Measurements from ENCODE around the gene WDR43. TPM values are rescaled to one million over a fixed set of nuclear protein-coding genes. Genes with fewer than 3 reads are reported as not detected.

The WDR43 gene
- total RNA-seq, 4 donors from 2014 or later: 25.3 to 43.7 (median 30.4) TPM

DNA sequence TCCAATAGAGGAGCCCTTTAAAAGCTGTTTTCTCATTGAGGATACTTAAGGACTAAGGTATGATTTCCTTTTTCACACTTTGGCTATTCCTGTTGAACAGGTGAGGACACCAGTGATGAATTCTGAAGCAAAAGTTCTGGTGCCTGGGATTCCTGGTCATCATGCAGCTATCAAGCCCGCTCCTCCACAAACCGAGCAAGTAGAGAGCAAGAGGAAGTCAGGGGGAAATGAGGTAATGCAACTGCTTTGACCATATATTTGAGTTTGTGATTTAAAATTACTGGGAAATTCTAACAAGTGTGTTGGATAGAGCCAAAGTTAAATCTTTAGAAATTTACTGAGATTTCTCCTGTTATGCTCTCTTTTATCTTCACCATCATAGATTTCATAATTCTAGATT, 33.0 kb downstream of the WDR43 start:
- H3K27ac ChIP-seq: no peak overlapping the region
- no peak for TF ChIP-seq POLR2A (IDR thresholded peaks at IDR 0.05)
- TF ChIP-seq, protein P1, sequence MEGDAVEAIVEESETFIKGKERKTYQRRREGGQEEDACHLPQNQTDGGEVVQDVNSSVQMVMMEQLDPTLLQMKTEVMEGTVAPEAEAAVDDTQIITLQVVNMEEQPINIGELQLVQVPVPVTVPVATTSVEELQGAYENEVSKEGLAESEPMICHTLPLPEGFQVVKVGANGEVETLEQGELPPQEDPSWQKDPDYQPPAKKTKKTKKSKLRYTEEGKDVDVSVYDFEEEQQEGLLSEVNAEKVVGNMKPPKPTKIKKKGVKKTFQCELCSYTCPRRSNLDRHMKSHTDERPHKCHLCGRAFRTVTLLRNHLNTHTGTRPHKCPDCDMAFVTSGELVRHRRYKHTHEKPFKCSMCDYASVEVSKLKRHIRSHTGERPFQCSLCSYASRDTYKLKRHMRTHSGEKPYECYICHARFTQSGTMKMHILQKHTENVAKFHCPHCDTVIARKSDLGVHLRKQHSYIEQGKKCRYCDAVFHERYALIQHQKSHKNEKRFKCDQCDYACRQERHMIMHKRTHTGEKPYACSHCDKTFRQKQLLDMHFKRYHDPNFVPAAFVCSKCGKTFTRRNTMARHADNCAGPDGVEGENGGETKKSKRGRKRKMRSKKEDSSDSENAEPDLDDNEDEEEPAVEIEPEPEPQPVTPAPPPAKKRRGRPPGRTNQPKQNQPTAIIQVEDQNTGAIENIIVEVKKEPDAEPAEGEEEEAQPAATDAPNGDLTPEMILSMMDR (IDR thresholded peaks at IDR 0.05): no peak
- peaks cover 43 to 47% of the 10 kb centered on the region in 2 donors for H3K36me3 ChIP-seq
- no peaks in the 10 kb centered on the region for H3K9me3 ChIP-seq
- WGBS, 2 donors: 86 to 94% methylated on average over 2 of the region's 2 CpGs
- no peaks in the 10 kb centered on the region for H3K27me3 ChIP-seq
- H3K4me1 ChIP-seq: no peaks in the 10 kb centered on the region
- no peak for DNase-seq
- intact Hi-C loops (cut with DNase I): no loop called here
- no peak overlapping the region for H3K4me3 ChIP-seq (replicated peaks in 1 of 3)

- intact Hi-C loops (cut with DNase I): no loop called here
Measured at GRCh38 chr2:28927878-28928277, 33.4 kb downstream of the WDR43 start.

GRCh38 chr2:28929581-28929980, 35.1 kb downstream of the WDR43 start:
- no peak for DNase-seq
- intact Hi-C loops (cut with DNase I): no loop called here
- H3K36me3 ChIP-seq: peaks cover 34 to 45% of the 10 kb centered on the region in 2 donors
- H3K27ac ChIP-seq: no peak overlapping the region
- TF ChIP-seq POLR2A (IDR thresholded peaks at IDR 0.05): no peak
- H3K27me3 ChIP-seq: no peaks in the 10 kb centered on the region
- H3K4me1 ChIP-seq: no peaks in the 10 kb centered on the region
- H3K9me3 ChIP-seq: no peaks in the 10 kb centered on the region
- no peak overlapping the region for H3K4me3 ChIP-seq (replicated peaks in 1 of 3)
- 93 to 94% methylated on average over 4 of the region's 4 CpGs for WGBS, 2 donors

More at GRCh38 chr2:28927878-28928277, 33.4 kb downstream of the WDR43 start:
- TF ChIP-seq POLR2A (IDR thresholded peaks at IDR 0.05): no peak
- TF ChIP-seq, protein P1 (IDR thresholded peaks at IDR 0.05): no peak
- H3K4me3 ChIP-seq (replicated peaks in 1 of 3): no peak overlapping the region
- no peaks in the 10 kb centered on the region for H3K9me3 ChIP-seq
- 95 to 97% methylated on average over 1 of the region's 1 CpG for WGBS, 2 donors
- H3K36me3 ChIP-seq: peaks cover 43 to 47% of the 10 kb centered on the region in 2 donors
- DNase-seq: no peak
- H3K27ac ChIP-seq: no peak overlapping the region
- no peaks in the 10 kb centered on the region for H3K4me1 ChIP-seq
- H3K27me3 ChIP-seq: no peaks in the 10 kb centered on the region

DNA sequence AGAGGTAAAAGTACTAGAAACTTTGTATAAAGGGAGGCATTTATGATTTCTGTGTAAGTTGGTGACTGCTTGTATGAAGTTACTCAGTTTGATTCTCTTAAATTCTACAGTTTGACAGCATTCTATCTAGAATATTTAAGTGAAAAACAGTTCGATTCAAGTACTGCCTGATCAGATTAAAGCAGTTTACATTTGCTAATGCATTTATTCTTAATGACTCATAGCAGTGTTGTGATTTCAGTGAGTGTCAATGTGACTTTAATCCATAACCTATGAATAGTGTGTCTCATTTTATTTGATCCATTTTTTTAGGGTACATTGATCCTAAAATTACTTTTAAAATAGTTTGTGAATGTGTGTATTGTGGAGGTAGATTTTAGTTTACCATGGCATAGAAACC, 35.7 kb downstream of the WDR43 start:
- peaks cover 34 to 49% of the 10 kb centered on the region in 2 donors for H3K36me3 ChIP-seq
- DNase-seq: no peak
- H3K27ac ChIP-seq: no peak overlapping the region
- no peak overlapping the region for H3K4me3 ChIP-seq (replicated peaks in 1 of 3)
- 94 to 97% methylated on average over 1 of the region's 1 CpG for WGBS, 2 donors
- H3K9me3 ChIP-seq: no peaks in the 10 kb centered on the region
- H3K4me1 ChIP-seq: no peaks in the 10 kb centered on the region
- no peak for TF ChIP-seq POLR2A (IDR thresholded peaks at IDR 0.05)
- TF ChIP-seq, protein P1 (IDR thresholded peaks at IDR 0.05): no peak
- intact Hi-C loops (cut with DNase I): no loop called here
- no peaks in the 10 kb centered on the region for H3K27me3 ChIP-seq

DNA sequence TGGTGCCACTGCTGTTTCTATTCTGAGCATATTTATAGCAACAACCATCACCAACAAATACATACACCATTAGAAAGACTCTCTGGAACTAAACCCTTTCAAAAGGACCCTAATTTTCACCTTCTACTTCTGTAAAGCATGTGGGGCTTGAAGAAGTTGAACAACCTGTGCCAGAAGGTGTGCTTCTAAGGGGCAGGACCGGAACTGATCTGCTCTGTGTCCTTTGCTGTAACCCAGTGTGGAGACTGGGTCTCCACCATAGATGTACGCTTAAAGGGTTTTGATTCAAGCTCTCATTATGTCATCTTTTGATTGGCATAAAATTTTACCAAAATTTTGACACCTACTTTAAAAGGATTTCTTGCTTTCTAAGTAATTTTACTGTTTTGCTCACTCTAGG, 40.3 kb downstream of the WDR43 start:
- intact Hi-C loops (cut with DNase I): no loop called here
- 98% methylated on average over 2 of the region's 2 CpGs for WGBS, 2 donors
- H3K9me3 ChIP-seq: no peaks in the 10 kb centered on the region
- peaks cover 20 to 21% of the 10 kb centered on the region in 2 donors for H3K36me3 ChIP-seq
- TF ChIP-seq POLR2A (IDR thresholded peaks at IDR 0.05): no peak
- TF ChIP-seq, protein P1 (IDR thresholded peaks at IDR 0.05): no peak
- DNase-seq: no peak
- H3K4me1 ChIP-seq: no peaks in the 10 kb centered on the region
- no peaks in the 10 kb centered on the region for H3K27me3 ChIP-seq
- H3K4me3 ChIP-seq (replicated peaks in 1 of 3): no peak overlapping the region
- H3K27ac ChIP-seq: no peak overlapping the region

DNA sequence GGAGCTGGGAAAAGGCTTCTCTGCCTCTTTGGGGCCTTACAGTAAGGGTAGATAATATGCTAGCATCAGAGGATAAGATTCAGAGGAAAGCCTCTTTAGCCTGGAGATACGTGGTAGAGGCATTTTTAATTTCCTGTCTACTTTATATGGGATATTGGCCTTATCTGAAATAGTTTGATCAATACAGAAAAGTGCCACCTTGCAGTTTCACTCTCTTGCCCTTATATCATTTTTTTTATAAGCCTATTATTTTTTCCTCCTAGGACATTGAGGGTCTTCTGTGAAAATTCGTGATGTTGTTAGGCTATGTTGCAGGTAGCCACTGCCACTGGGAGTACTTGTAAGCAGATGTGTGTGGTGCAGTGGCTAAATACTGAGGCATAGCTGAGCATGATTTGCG, 46.5 kb downstream of the WDR43 start:
- whole genome bisulfite sequencing, 2 donors: 97 to 98% methylated on average over 3 of the region's 3 CpGs
- Histone ChIP-seq H3K4me3 (replicated peaks in 1 of 3) (no peak overlapping the region), H3K4me1 (no peaks in the 10 kb centered on the region), H3K9me3 (no peaks in the 10 kb centered on the region), H3K27ac (no peak overlapping the region), H3K36me3 (peaks cover 26 to 34% of the 10 kb centered on the region in 2 donors), H3K27me3 (no peaks in the 10 kb centered on the region)
- TF ChIP-seq, protein P1 (IDR thresholded peaks at IDR 0.05): no peak
- no peak for TF ChIP-seq POLR2A (IDR thresholded peaks at IDR 0.05)
- DNase-seq: no peak
- intact Hi-C loops (cut with DNase I): no loop called here

All from thyroid gland (tissue), 4 donors.